Measurements from ENCODE around the gene BEND6. TPM values are rescaled to one million over a fixed set of nuclear protein-coding genes. Genes with fewer than 3 reads are reported as not detected.

Gene BEND6
- total RNA-seq, 1 experiment from 2014 or later = 8.0 TPM

DNA sequence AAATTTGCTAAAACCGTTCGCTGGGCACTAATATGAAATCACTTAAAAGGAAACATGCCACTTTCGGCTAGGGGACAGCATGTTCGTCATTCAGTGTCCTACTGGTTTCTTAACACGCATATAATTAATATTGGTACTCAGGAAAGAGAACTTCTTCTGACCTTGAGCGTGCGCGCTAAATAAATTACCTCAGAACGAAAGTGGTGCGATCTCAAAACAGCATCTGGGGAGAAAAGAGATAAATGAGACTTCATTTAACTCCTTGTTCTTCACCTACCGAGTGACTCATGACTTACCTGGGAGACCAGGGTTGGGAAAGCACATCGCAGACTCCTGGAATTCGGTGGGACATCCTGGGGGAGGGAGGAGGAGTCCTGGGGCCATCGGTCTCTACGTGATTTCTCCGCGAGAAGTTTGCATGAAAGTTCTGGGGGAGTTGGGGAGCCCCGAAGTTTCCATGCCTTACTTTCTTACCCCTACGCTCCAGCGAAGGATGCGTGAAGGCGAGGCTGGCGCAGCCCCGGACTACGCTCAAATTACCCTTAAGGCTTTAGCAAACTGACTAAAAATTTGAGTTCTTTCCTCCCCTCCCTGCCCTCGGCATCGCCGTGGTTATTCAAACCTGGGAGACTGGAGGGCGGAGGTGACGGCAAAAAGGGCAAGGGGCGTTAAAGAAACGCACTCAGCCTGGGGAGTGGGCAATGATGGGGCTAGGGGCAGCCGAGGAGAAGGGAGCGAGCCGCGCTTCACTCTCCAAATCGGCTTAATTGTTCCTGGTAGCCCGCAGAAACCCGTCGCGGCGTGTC is 1.1 kb upstream of the BEND6 start:
- H3K4me1 ChIP-seq (ENCODE audit: control insufficient read depth, insufficient read depth, low read length) = peaks cover 24% of the 10 kb centered on the region
- H3K27me3 ChIP-seq (ENCODE audit: control insufficient read depth, insufficient read depth, low read length) = no peaks in the 10 kb centered on the region
- ATAC-seq (no peak), DNase-seq (ENCODE audit: low read depth, low spot score) (no peak)
- POLR2A ChIA-PET = no interaction called here
- CTCF ChIA-PET = interaction anchor here (0.6 to 1.3 kb wide), 3 partner anchors 49 to 67 kb away, joined by 3 to 12 read pairs (median 3); no protein-coding TSS in a partner anchor
- peak overlapping the region; percentile 68 to 93 for H3K4me3 ChIP-seq (ENCODE audit: low read depth in 2 of 2, low read length in 2 of 2)
- peaks cover 22% of the 10 kb centered on the region for H3K36me3 ChIP-seq (ENCODE audit: control insufficient read depth, insufficient read depth, low read length)
- no peak for TF ChIP-seq POLR2AphosphoS5 (IDR thresholded peaks at IDR 0.05; ENCODE audit: low read depth, low read length)
- TF ChIP-seq, protein P1, sequence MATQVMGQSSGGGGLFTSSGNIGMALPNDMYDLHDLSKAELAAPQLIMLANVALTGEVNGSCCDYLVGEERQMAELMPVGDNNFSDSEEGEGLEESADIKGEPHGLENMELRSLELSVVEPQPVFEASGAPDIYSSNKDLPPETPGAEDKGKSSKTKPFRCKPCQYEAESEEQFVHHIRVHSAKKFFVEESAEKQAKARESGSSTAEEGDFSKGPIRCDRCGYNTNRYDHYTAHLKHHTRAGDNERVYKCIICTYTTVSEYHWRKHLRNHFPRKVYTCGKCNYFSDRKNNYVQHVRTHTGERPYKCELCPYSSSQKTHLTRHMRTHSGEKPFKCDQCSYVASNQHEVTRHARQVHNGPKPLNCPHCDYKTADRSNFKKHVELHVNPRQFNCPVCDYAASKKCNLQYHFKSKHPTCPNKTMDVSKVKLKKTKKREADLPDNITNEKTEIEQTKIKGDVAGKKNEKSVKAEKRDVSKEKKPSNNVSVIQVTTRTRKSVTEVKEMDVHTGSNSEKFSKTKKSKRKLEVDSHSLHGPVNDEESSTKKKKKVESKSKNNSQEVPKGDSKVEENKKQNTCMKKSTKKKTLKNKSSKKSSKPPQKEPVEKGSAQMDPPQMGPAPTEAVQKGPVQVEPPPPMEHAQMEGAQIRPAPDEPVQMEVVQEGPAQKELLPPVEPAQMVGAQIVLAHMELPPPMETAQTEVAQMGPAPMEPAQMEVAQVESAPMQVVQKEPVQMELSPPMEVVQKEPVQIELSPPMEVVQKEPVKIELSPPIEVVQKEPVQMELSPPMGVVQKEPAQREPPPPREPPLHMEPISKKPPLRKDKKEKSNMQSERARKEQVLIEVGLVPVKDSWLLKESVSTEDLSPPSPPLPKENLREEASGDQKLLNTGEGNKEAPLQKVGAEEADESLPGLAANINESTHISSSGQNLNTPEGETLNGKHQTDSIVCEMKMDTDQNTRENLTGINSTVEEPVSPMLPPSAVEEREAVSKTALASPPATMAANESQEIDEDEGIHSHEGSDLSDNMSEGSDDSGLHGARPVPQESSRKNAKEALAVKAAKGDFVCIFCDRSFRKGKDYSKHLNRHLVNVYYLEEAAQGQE (IDR thresholded peaks at IDR 0.05; ENCODE audit: insufficient read depth in 1 of 2, low read depth in 2 of 2, low read length in 1 of 2) = no peak
- TF ChIP-seq TCF7L2 (IDR thresholded peaks at IDR 0.05; ENCODE audit: low read depth, low read length) = no peak
- TF ChIP-seq SIN3A (IDR thresholded peaks at IDR 0.05; ENCODE audit: borderline replicate concordance, insufficient read depth, low read depth, low read length) = 0 out of 2 replicates have a peak, but pooled peaks have one; percentile 49
- TF ChIP-seq, protein P2, sequence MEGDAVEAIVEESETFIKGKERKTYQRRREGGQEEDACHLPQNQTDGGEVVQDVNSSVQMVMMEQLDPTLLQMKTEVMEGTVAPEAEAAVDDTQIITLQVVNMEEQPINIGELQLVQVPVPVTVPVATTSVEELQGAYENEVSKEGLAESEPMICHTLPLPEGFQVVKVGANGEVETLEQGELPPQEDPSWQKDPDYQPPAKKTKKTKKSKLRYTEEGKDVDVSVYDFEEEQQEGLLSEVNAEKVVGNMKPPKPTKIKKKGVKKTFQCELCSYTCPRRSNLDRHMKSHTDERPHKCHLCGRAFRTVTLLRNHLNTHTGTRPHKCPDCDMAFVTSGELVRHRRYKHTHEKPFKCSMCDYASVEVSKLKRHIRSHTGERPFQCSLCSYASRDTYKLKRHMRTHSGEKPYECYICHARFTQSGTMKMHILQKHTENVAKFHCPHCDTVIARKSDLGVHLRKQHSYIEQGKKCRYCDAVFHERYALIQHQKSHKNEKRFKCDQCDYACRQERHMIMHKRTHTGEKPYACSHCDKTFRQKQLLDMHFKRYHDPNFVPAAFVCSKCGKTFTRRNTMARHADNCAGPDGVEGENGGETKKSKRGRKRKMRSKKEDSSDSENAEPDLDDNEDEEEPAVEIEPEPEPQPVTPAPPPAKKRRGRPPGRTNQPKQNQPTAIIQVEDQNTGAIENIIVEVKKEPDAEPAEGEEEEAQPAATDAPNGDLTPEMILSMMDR (IDR thresholded peaks at IDR 0.05) = no peak
- H3K27ac ChIP-seq (ENCODE audit: low read length) = peak overlapping the region; percentile 91
- intact Hi-C loops (cut with micrococcal nuclease; ENCODE audit: unreplicated experiment) (loop anchor here (2.0 to 10.0 kb wide), 2 partner anchors 47 to 221 kb away; partner anchors contain the start of gene BAG2), in situ Hi-C loops (cut with HindIII; ENCODE audit: low pct_unique_long_range_greater_than_20kb, low sequenced_read_pairs) (no loop called here)
- no peaks in the 10 kb centered on the region for H3K9me3 ChIP-seq (ENCODE audit: control insufficient read depth, insufficient read depth, low read depth, low read length)
- no TSS peak for BruUV-seq (replicated peaks)

DNA sequence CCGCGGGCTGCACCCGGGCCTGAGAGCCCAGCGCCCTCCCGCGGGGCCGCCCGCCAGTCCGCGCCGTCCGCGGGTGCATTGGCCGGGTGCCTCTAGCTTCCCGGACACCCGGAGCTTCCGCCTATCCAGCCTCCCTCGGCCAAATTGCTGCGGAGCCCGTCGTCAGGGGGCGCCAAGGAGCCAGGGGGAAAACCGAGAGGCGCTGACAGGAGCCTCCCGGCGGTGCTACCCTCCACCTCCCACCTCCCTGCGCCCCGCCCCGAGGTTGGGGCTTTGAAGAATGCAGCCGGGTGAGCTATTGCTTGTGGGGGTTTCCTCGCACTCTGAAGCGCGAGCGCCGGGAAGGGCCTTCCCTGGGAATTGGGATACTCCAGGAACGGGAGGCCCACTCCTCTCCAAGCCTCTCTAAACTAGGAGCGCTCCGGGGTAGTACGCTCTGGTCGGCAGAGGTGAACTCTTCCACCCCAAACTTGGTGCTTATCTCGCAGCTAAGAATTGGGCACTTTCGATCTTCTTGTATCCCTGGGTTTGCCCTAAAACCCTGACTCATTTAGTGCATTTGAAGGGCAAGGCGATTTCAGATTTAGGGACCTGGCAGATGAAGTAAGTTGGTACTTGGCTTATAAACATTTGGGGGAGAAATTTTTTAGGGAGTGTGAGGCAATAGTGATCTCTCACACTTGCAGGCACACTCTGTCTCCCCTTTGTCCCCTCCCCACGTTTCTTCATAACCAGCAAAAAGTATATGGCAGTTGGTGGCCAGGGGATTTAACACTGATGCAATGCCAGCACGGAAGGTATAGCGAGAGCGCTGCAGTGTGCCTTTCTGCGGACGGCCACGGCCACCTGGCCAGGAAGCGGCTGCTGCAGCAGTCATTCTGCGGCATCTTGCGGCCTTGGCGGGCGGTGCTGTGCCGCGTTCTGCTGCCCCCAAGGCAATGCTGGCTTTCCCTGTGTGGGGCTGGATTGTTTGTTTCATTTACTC is 556 bp downstream of the BEND6 start:
- CTCF ChIA-PET = interaction anchor here (0.5 to 2.5 kb wide), 11 partner anchors 9 to 362 kb away, joined by 3 to 10 read pairs (median 5); partner anchors contain the start of genes KIAA1586 and PRIM2
- Histone ChIP-seq H3K9me3 (ENCODE audit: control insufficient read depth, insufficient read depth, low read depth, low read length) (no peaks in the 10 kb centered on the region), H3K4me3 (ENCODE audit: low read depth in 2 of 2, low read length in 2 of 2) (peak overlapping the region; percentile 68 to 72), H3K27ac (ENCODE audit: low read length) (peak overlapping the region; percentile 95), H3K4me1 (ENCODE audit: control insufficient read depth, insufficient read depth, low read length) (peaks cover 34% of the 10 kb centered on the region), H3K36me3 (ENCODE audit: control insufficient read depth, insufficient read depth, low read length) (peaks cover 16% of the 10 kb centered on the region), H3K27me3 (ENCODE audit: control insufficient read depth, insufficient read depth, low read length) (no peaks in the 10 kb centered on the region)
- POLR2A ChIA-PET = interaction anchor here (0.6 kb wide), 1 partner anchor 127 kb away, joined by 3 read pairs; no protein-coding TSS in a partner anchor
- no TSS peak for BruUV-seq (replicated peaks)
- TF ChIP-seq, protein P1 (IDR thresholded peaks at IDR 0.05; ENCODE audit: insufficient read depth in 1 of 2, low read depth in 2 of 2, low read length in 1 of 2) = 0 out of 4 replicates have a peak, but pooled peaks of 1 of the 2 experiments have one; percentile 48
- TF ChIP-seq POLR2AphosphoS5 (IDR thresholded peaks at IDR 0.05; ENCODE audit: low read depth, low read length) (peak; percentile 54; the same call in 1 of the 2 replicates), SIN3A (IDR thresholded peaks at IDR 0.05; ENCODE audit: borderline replicate concordance, insufficient read depth, low read depth, low read length) (peak; percentile 85; the same call in 1 of the 2 replicates), TCF7L2 (IDR thresholded peaks at IDR 0.05; ENCODE audit: low read depth, low read length) (peak; percentile 90)
- TF ChIP-seq, protein P2 (IDR thresholded peaks at IDR 0.05) = peak; percentile 99
- peak; percentile 89 for DNase-seq (ENCODE audit: low read depth, low spot score)
- in situ Hi-C loops (cut with HindIII; ENCODE audit: low pct_unique_long_range_greater_than_20kb, low sequenced_read_pairs) (no loop called here), intact Hi-C loops (cut with micrococcal nuclease; ENCODE audit: unreplicated experiment) (loop anchor here (2.0 to 10.0 kb wide), 4 partner anchors 49 to 362 kb away; partner anchors contain the start of genes BAG2 and PRIM2)
- peak; percentile 91 for ATAC-seq
